ENCODE data around the gene ZNF891. TPM values are rescaled to one million over a fixed set of nuclear protein-coding genes. Genes with fewer than 3 reads are reported as not detected.
A peak's percentile ranks its signal among the peaks of the same experiment; 100 is the strongest.

Gene ZNF891
- total RNA-seq (1 to 10 TPM in 8 of 9 donors, under 1 TPM in 1; 0.69 to 3.0 (median 1.9) TPM), polyA plus RNA-seq (1 to 10 TPM in 2 of 3 donors, under 1 TPM in 1; 0.51 to 1.8 (median 1.2) TPM)
- long read RNA-seq, donor 1, result 0 reads
- long read RNA-seq, donor 2, full-length matches to known transcripts, result 1 of 1 reads
- long read RNA-seq, donor 2, partial matches to known transcripts, result 0 of 1 reads
- long read RNA-seq, donor 2, other reads (novel, unspliced or antisense), result 0 of 1 reads
- long read RNA-seq, donor 3, full-length matches to known transcripts, result 3 of 3 reads
- long read RNA-seq, donor 3, partial matches to known transcripts, result 0 of 3 reads
- long read RNA-seq, donor 3, other reads (novel, unspliced or antisense), result 0 of 3 reads
- long read RNA-seq, donor 4, partial matches to known transcripts, result 0 of 2 reads
- long read RNA-seq, donor 4, other reads (novel, unspliced or antisense), result 2 of 2 reads
- long read RNA-seq, donor 5, full-length matches to known transcripts, result 1 of 2 reads
- long read RNA-seq, donor 5, partial matches to known transcripts, result 0 of 2 reads
- long read RNA-seq, donor 5, other reads (novel, unspliced or antisense), result 1 of 2 reads
- long read RNA-seq, donor 6, full-length matches to known transcripts, result 2 of 2 reads
- long read RNA-seq, donor 6, partial matches to known transcripts, result 0 of 2 reads
- long read RNA-seq, donor 6, other reads (novel, unspliced or antisense), result 0 of 2 reads
- long read RNA-seq, donor 7, result 0 reads
- long read RNA-seq, donor 8, full-length matches to known transcripts, result 1 of 1 reads
- long read RNA-seq, donor 8, partial matches to known transcripts, result 0 of 1 reads
- long read RNA-seq, donor 8, other reads (novel, unspliced or antisense), result 0 of 1 reads
- long read RNA-seq, donor 9, result 0 reads
- long read RNA-seq, donor 10, full-length matches to known transcripts, result 1 of 1 reads
- long read RNA-seq, donor 10, partial matches to known transcripts, result 0 of 1 reads
- long read RNA-seq, donor 10, other reads (novel, unspliced or antisense), result 0 of 1 reads

DNA sequence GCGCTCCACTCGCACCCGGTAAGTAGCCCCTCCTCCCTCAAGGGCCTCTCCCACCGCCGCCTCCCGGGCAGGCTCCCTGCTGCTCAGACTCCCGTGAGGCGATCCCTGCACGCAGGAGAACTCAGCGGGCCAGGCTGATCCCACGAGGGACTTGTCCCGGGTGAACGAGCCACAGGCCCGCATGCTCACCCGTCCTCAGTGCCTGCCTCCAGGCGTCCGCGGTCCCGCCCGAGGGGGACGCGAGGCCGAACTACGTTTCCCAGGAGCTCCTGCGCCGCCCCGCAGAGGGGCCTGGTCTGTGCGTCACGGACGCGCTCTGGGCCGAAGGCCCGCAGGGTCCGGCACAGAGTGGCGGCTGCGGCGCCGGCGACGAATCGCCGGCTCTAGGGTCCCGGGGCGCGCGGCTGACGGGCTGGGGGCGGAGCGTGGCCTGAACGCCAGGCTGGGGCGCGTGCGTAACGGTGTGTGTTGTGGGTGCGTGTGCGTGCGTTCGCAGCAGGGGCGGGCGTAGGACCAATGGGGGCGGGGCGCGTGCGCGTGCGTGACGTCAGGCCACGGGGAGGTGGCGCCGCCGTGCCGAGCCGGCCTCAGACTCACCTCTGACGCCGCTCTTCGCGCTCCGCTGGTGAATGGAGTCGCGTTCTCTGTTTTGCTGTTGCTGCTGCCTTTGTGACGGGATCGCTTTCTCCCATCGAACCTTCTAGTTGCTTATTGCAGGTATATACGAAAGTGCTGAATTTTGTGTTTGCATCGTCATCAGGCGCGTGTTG lies at the start of gene ZNF891, which contains the start of gene ZNF10:
ZNF891 (minus strand) TSS at position 237 of the 770 bp plus-strand sequence. CDS start 8,356 bp downstream, outside the sequence.
ZNF10 (plus strand) TSS at position 590 of the 770 bp plus-strand sequence. CDS start 13,866 bp downstream, outside the sequence.
- Histone ChIP-seq H3K27me3 (no peaks in the 10 kb centered on the region), H3K4me1 (replicated peaks in 1 of 2) (peaks cover 8 to 12% of the 10 kb centered on the region in 2 donors), H3K9me3 (replicated peaks in 1 of 3) (peaks cover 0 to 41% (median 4%) of the 10 kb centered on the region in 3 donors), H3K4me3 (peak within 1 kb of the TSS; percentile 10 to 82 (median 77)), H3K27ac (peak within 1 kb of the TSS; percentile 75 to 97 (median 91)), H3K36me3 (replicated peaks in 1 of 2) (no peaks in the 10 kb centered on the region)
- intact Hi-C loops (cut with DNase I), result no loop called here
- peak; percentile 96 to 99 (median 97) for DNase-seq
- 0 to 2% (median 1%) methylated on average over 5 to 87 of the region's 87 CpGs for WGBS, 4 donors
- TF ChIP-seq, protein P1, sequence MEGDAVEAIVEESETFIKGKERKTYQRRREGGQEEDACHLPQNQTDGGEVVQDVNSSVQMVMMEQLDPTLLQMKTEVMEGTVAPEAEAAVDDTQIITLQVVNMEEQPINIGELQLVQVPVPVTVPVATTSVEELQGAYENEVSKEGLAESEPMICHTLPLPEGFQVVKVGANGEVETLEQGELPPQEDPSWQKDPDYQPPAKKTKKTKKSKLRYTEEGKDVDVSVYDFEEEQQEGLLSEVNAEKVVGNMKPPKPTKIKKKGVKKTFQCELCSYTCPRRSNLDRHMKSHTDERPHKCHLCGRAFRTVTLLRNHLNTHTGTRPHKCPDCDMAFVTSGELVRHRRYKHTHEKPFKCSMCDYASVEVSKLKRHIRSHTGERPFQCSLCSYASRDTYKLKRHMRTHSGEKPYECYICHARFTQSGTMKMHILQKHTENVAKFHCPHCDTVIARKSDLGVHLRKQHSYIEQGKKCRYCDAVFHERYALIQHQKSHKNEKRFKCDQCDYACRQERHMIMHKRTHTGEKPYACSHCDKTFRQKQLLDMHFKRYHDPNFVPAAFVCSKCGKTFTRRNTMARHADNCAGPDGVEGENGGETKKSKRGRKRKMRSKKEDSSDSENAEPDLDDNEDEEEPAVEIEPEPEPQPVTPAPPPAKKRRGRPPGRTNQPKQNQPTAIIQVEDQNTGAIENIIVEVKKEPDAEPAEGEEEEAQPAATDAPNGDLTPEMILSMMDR (IDR thresholded peaks at IDR 0.05), result no peak
- peak; percentile 90 to 92 for TF ChIP-seq POLR2A (IDR thresholded peaks at IDR 0.05)

DNA sequence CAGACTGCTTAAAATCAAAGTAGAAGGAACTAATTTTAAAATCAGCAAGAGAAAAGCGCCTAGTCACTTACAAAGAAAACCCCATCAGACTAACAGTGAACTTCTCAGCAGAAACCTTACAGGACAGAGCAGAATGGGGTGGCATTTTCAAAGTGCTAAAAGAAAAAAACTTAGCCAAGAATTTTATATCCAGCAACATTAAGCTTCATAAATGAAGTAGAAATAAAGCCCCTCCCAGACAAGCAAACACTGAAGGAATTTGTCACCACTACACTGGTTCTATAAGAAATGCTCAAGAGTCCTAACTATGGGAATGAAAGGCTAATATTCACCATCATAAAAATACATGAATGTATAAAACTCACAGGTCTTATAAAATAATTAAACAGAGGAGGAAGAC lies 44.8 kb upstream of the ZNF891 start:
- H3K4me1 ChIP-seq (replicated peaks in 1 of 2), result no peaks in the 10 kb centered on the region
- no peak for DNase-seq
- intact Hi-C loops (cut with DNase I), result no loop called here
- WGBS, 4 donors, result 68 to 85% (median 79%) methylated on average over 1 of the region's 1 CpG
- no peak overlapping the region for H3K4me3 ChIP-seq
- H3K27me3 ChIP-seq, result no peaks in the 10 kb centered on the region
- H3K27ac ChIP-seq, result no peak overlapping the region
- peaks cover 0 to 13% (median 0%) of the 10 kb centered on the region in 3 donors for H3K9me3 ChIP-seq (replicated peaks in 1 of 3)
- TF ChIP-seq, protein P1 (IDR thresholded peaks at IDR 0.05), result no peak
- TF ChIP-seq POLR2A (IDR thresholded peaks at IDR 0.05), result no peak
- no peaks in the 10 kb centered on the region for H3K36me3 ChIP-seq (replicated peaks in 1 of 2)

DNA sequence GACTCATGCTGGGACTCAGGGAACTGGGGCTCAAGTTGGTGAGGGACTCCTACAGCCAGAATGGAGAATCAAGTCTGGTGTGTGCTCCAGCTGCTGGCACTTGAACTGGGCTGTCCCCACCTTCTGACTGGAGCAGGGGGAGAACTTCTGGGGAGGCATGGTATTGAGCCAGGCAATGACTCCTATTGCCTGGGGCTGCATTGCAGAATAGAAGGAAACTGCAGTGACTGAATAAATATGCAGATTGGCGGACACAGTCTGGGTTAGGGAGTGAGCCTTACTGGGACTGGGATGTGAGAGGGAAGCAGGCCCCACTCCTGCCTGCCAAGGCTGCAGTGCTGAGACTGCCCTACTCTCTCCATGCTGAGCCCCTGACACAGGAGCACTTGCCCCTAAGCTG lies 42.4 kb upstream of the ZNF891 start:
- H3K9me3 ChIP-seq (replicated peaks in 1 of 3), result peaks cover 0 to 13% (median 0%) of the 10 kb centered on the region in 3 donors

More for the DNA sequence above, 42.4 kb upstream of the ZNF891 start:
- TF ChIP-seq, protein P1 (IDR thresholded peaks at IDR 0.05), result no peak
- no peak for TF ChIP-seq POLR2A (IDR thresholded peaks at IDR 0.05)
- Histone ChIP-seq H3K27me3 (no peaks in the 10 kb centered on the region), H3K36me3 (replicated peaks in 1 of 2) (no peaks in the 10 kb centered on the region), H3K27ac (no peak overlapping the region), H3K4me1 (replicated peaks in 1 of 2) (no peaks in the 10 kb centered on the region), H3K4me3 (no peak overlapping the region)
- 55 to 92% (median 71%) methylated on average over 1 of the region's 1 CpG for WGBS, 4 donors
- intact Hi-C loops (cut with DNase I), result no loop called here
- no peak for DNase-seq

All from adrenal gland (tissue), 19 donors.